ENCODE results near the gene VTN.

GRCh38 chr17:28320215-28321061 lies 49.7 kb downstream of the VTN start:
- TF ChIP-seq CTCF (IDR thresholded peaks at IDR 0.05; ENCODE audit: low read length) (no peak), EZH2 (IDR thresholded peaks at IDR 0.05; ENCODE audit: borderline replicate concordance, low read length) (no peak)

Measured in OCI-LY1 (cell line).